Stomach (tissue), 4 donors: ENCODE measurements around the gene EEIG1.

Experiments used
- EP300 ChIP-seq: sonication (generic); formaldehyde crosslinking; IDR thresholded peaks from one replicate; pipeline ENCODE4 v1.6.1; 2017; ENCODE audit warnings: antibody characterized with exemption
- POLR2AphosphoS5 ChIP-seq, 3 donors: sonication (generic); formaldehyde crosslinking; IDR thresholded peaks; one replicate each; pipeline ENCODE4 v1.6.1; 2016; ENCODE audit warnings: antibody characterized with exemption in 3 of 3
- TF ChIP-seq, protein P1 (sequence below), 7 experiments: fragments of 450-650 bp in 4 of 7; fragments of 200-600 bp in 3 of 7; sonication (generic) in 3 of 7; IDR thresholded peaks; one replicate each; pipeline ENCODE4 v1.5.1; 2016 to 2019; ENCODE audit warnings: antibody characterized with exemption in 7 of 7, control low read depth in 2 of 7, mild to moderate bottlenecking in 1 of 7

DNA sequence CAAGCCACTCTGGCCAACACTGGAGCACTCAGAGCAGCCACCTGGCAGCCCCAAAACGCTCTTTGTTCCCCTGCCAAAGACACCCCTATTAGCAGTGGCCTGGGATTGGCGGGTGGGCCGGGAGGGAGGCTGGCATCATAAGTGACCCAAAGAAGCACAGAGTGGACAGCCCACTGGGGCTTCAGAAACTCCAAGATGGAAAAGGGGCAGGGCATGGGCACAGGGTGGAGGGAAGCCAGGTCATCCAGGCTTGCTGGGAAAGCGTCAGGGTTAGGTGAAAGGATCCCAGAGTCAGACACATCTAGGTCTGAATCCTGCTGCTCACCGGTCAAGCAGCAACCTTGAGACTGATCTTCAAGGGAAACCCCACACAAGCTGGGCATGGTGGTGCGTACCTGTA is 14.8 kb downstream of the EEIG1 start:
- TF ChIP-seq, protein P1, sequence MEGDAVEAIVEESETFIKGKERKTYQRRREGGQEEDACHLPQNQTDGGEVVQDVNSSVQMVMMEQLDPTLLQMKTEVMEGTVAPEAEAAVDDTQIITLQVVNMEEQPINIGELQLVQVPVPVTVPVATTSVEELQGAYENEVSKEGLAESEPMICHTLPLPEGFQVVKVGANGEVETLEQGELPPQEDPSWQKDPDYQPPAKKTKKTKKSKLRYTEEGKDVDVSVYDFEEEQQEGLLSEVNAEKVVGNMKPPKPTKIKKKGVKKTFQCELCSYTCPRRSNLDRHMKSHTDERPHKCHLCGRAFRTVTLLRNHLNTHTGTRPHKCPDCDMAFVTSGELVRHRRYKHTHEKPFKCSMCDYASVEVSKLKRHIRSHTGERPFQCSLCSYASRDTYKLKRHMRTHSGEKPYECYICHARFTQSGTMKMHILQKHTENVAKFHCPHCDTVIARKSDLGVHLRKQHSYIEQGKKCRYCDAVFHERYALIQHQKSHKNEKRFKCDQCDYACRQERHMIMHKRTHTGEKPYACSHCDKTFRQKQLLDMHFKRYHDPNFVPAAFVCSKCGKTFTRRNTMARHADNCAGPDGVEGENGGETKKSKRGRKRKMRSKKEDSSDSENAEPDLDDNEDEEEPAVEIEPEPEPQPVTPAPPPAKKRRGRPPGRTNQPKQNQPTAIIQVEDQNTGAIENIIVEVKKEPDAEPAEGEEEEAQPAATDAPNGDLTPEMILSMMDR (IDR thresholded peaks at IDR 0.05): no peak
- TF ChIP-seq EP300 (no peak), POLR2AphosphoS5 (IDR thresholded peaks at IDR 0.05) (no peak)
